Pericardium fibroblast (primary cell): ENCODE results near the gene CAMK2D. TPM values are rescaled to one million over a fixed set of nuclear protein-coding genes. Genes with fewer than 3 reads are reported as not detected.

Source experiments
- total RNA-seq: library from RNA; depleted of rRNA; stranded (reverse); fragments of >200 nt; gene quantifications from 2 replicates; pipeline ENCODE4 v1.2.3, GENCODE V29; 2015

CAMK2D gene
- 89.9 and 102 TPM in 2 replicates for total RNA-seq

DNA sequence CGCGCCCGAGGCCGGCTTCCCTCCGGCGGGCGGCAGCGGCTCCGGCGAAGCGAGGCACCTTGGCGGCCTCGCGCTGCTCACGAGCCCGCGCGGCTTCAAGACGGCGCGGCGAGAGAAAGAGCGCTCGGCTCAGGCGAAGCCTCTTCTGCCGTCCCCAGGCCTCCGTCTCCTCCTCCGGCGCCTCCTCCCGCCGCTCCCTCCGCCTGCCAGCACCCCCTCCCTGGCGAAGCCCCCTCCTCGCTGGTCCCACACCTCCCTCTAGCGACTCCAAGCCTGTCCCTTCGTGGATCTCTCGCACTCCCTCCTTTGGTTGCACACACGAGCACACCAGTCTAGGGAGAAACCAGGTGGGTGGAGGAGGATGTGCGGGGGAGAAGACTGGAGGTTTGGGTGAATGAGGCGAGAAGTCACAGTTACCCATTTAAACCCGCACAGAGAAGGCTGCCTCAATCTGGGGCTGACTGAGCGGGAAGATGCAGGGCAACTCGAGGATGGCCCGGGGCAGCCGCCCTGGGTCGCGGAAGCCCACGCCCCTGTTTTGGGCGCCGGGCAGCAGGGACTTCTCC, at the start of gene CAMK2D:
Gene CAMK2D (minus strand): TSS at position 119 of the 566 bp plus-strand sequence. CDS start 670 bp downstream, outside the sequence.

Other genes starting within 250 kb of the CAMK2D start
- gene ARSJ, start 217.9 kb upstream of the CAMK2D start, total RNA-seq, result 12.4 and 15.2 TPM in 2 replicates